Measurements from ENCODE around the gene EFCAB11.

- TF ChIP-seq CTCF (IDR thresholded peaks at IDR 0.05), result no peak
- no peak for TF ChIP-seq POLR2A (IDR thresholded peaks at IDR 0.05)
Measured at GRCh38 chr14:89865153-89865552, 89.4 kb downstream of the EFCAB11 start.
